Naive thymus-derived CD4-positive, alpha-beta T cell (primary cell): ENCODE results near the gene PTPRN2. TPM values are rescaled to one million over a fixed set of nuclear protein-coding genes. Genes with fewer than 3 reads are reported as not detected.
A peak's percentile ranks its signal among the peaks of the same experiment; 100 is the strongest.

Experiments
- ATAC-seq: fragments of 150-1000 bp; cut with Tn5 transposase; 2 replicates; pipeline ENCODE4 v1.10.0; 2021; ENCODE audit warnings: mild to moderate bottlenecking, moderate library complexity
- CTCF ChIA-PET: fragments of 350-600 bp; sonication (Branson Sonifier 250); formaldehyde crosslinking; loops from one replicate; lab custom pipeline; 2021; ENCODE audit warnings: antibody characterized with exemption; lab: Charles Lee
- POLR2A ChIA-PET: fragments of 350-600 bp; sonication (Branson Sonifier 250); formaldehyde crosslinking; loops from one replicate; lab custom pipeline; 2021; ENCODE audit warnings: antibody characterized with exemption, inconsistent platforms; lab: Charles Lee
- DNase-seq, 9 donors: peaks; one replicate each; pipeline versions ENCODE4 v3.0.0 to v3.0.0-alpha.2; 2020 to 2022; ENCODE audit warnings: mixed read lengths in 1 of 9
- H3K27ac ChIP-seq: one replicate; pipeline ENCODE4 v1.7.0; 2013; ENCODE audit warnings: mild to moderate bottlenecking, low read depth, low read length, moderate library complexity
- H3K27me3 ChIP-seq, 2 donors: one replicate each; pipeline ENCODE4 v1.7.0; 2013; ENCODE audit warnings: low read length in 2 of 2, mild to moderate bottlenecking in 2 of 2, moderate library complexity in 2 of 2; ENCODE audit not compliant: control insufficient read depth in 2 of 2, insufficient read depth in 2 of 2
- H3K36me3 ChIP-seq, 3 experiments: 1 replicate in 2 of 3; 2 replicates in 1 of 3; pipeline ENCODE4 v1.7.0; 2013; ENCODE audit warnings: low read length in 3 of 3, mild to moderate bottlenecking in 3 of 3, moderate library complexity in 1 of 3; ENCODE audit not compliant: insufficient read depth in 3 of 3, control insufficient read depth in 2 of 3
- H3K4me1 ChIP-seq, 2 donors: one replicate each; pipeline ENCODE4 v1.7.0; 2013; ENCODE audit warnings: low read length in 2 of 2, mild to moderate bottlenecking in 2 of 2, moderate library complexity in 1 of 2; ENCODE audit not compliant: control insufficient read depth in 2 of 2, insufficient read depth in 2 of 2
- H3K4me3 ChIP-seq: 2 replicates; pipeline ENCODE4 v1.7.0; 2013; ENCODE audit warnings: mild to moderate bottlenecking, low read length
- H3K9me3 ChIP-seq, 3 experiments: 1 replicate in 2 of 3; 2 replicates in 1 of 3; pipeline ENCODE4 v1.7.0; 2013; ENCODE audit warnings: low read length in 3 of 3; ENCODE audit not compliant: control insufficient read depth in 2 of 3
- H3K27ac Mint-ChIP-seq, 9 donors: one replicate each; pipeline ENCODE4 v1.8.0; 2020 to 2022; ENCODE audit warnings: mixed read lengths in 9 of 9, mild to moderate bottlenecking in 8 of 9, moderate library complexity in 5 of 9, inconsistent platforms in 2 of 9
- H3K27me3 Mint-ChIP-seq, 5 donors: one replicate each; pipeline ENCODE4 v1.8.0; 2021 to 2022; ENCODE audit warnings: mixed read lengths in 5 of 5, mild to moderate bottlenecking in 1 of 5
- H3K36me3 Mint-ChIP-seq, 5 donors: one replicate each; pipeline ENCODE4 v1.8.0; 2020 to 2022; ENCODE audit warnings: mixed read lengths in 5 of 5, mild to moderate bottlenecking in 3 of 5, inconsistent platforms in 1 of 5
- H3K4me1 Mint-ChIP-seq, 7 donors: one replicate each; pipeline ENCODE4 v1.8.0; 2020 to 2022; ENCODE audit warnings: mixed read lengths in 7 of 7, mild to moderate bottlenecking in 3 of 7, inconsistent platforms in 1 of 7
- H3K4me3 Mint-ChIP-seq, 10 donors: one replicate each; pipeline ENCODE4 v1.8.0; 2020 to 2022; ENCODE audit warnings: mild to moderate bottlenecking in 10 of 10, mixed read lengths in 10 of 10, moderate library complexity in 6 of 10, inconsistent platforms in 2 of 10
- H3K9me3 Mint-ChIP-seq, 11 donors: one replicate each; pipeline ENCODE4 v1.8.0; 2020 to 2022; ENCODE audit warnings: mixed read lengths in 11 of 11, mild to moderate bottlenecking in 4 of 11, inconsistent platforms in 1 of 11, moderate library complexity in 1 of 11
- intact Hi-C, 2 donors: fragments of 100-400 bp; cut with micrococcal nuclease; formaldehyde crosslinking; loops; one replicate each; pipeline ENCODE4 v1.15.1; 2023
- polyA plus RNA-seq, 2 donors: library from polyadenylated mRNA; unstranded; fragments of 300-500 nt; fragmentation: Illumina TruSeq; gene quantifications; one replicate each; pipeline ENCODE4 v1.2.3, GENCODE V29; 2021
- total RNA-seq, 6 experiments: library from RNA in 5 of 6; stranded (reverse) in 5 of 6; gene quantifications; 1 replicate in 5 of 6; 2 replicates in 1 of 6; pipeline ENCODE4 v1.2.3 and lab custom pipeline; 2021 to 2026

Gene PTPRN2
- total and polyA plus RNA-seq, 7 experiments from 2014 or later = 0.58 to 2.3 (median 1.4) TPM

GRCh38 chr7:157991761-157992160 is 595.9 kb downstream of the PTPRN2 start:
- H3K36me3 Mint-ChIP-seq = no peaks in the 10 kb centered on the region
- POLR2A ChIA-PET = no interaction called here
- no peak overlapping the region for H3K4me3 Mint-ChIP-seq
- DNase-seq = no peak
- no peak overlapping the region for H3K27ac Mint-ChIP-seq
- H3K4me1 ChIP-seq = no peaks in the 10 kb centered on the region
- no peaks in the 10 kb centered on the region for H3K27me3 ChIP-seq
- CTCF ChIA-PET = no interaction called here
- intact Hi-C loops = no loop called here
- no peaks in the 10 kb centered on the region for H3K36me3 ChIP-seq
- peaks cover 0 to 4% (median 0%) of the 10 kb centered on the region in 11 donors for H3K9me3 Mint-ChIP-seq
- no peak for ATAC-seq
- peaks cover 0 to 21% (median 0%) of the 10 kb centered on the region in 5 donors for H3K27me3 Mint-ChIP-seq
- H3K4me1 Mint-ChIP-seq = no peaks in the 10 kb centered on the region
- H3K9me3 ChIP-seq = peaks cover 0 to 9% (median 0%) of the 10 kb centered on the region in 3 experiments
- no peak overlapping the region for H3K27ac ChIP-seq
- no peak overlapping the region for H3K4me3 ChIP-seq

GRCh38 chr7:157991351-157991750 is 596.3 kb downstream of the PTPRN2 start:
- ChIA-PET CTCF (no interaction called here), POLR2A (no interaction called here)
- Histone ChIP-seq H3K4me3 (no peak overlapping the region), H3K27ac (no peak overlapping the region), H3K4me1 (no peaks in the 10 kb centered on the region), H3K9me3 (peaks cover 0 to 9% (median 0%) of the 10 kb centered on the region in 3 experiments), H3K36me3 (no peaks in the 10 kb centered on the region), H3K27me3 (no peaks in the 10 kb centered on the region)
- DNase-seq = no peak
- Mint-ChIP-seq H3K9me3 (peaks cover 0 to 4% (median 0%) of the 10 kb centered on the region in 11 donors), H3K36me3 (no peaks in the 10 kb centered on the region), H3K4me1 (no peaks in the 10 kb centered on the region), H3K27ac (no peak overlapping the region), H3K4me3 (no peak overlapping the region), H3K27me3 (peaks cover 0 to 21% (median 0%) of the 10 kb centered on the region in 5 donors)
- ATAC-seq = no peak
- intact Hi-C loops = no loop called here

GRCh38 chr7:157990881-157991250 is 596.8 kb downstream of the PTPRN2 start:
- Histone ChIP-seq H3K4me3 (no peak overlapping the region), H3K4me1 (no peaks in the 10 kb centered on the region), H3K27ac (no peak overlapping the region), H3K27me3 (no peaks in the 10 kb centered on the region), H3K9me3 (peaks cover 0 to 6% (median 0%) of the 10 kb centered on the region in 3 experiments), H3K36me3 (no peaks in the 10 kb centered on the region)
- H3K9me3 Mint-ChIP-seq = peaks cover 0 to 4% (median 0%) of the 10 kb centered on the region in 11 donors
- no peak overlapping the region for H3K27ac Mint-ChIP-seq
- no peaks in the 10 kb centered on the region for H3K4me1 Mint-ChIP-seq
- DNase-seq (no peak), ATAC-seq (no peak)
- no peaks in the 10 kb centered on the region for H3K36me3 Mint-ChIP-seq
- intact Hi-C loops = no loop called here
- H3K27me3 Mint-ChIP-seq = peaks cover 0 to 21% (median 0%) of the 10 kb centered on the region in 5 donors
- POLR2A ChIA-PET = no interaction called here
- no peak overlapping the region for H3K4me3 Mint-ChIP-seq
- CTCF ChIA-PET = no interaction called here

- no peaks in the 10 kb centered on the region for H3K4me1 Mint-ChIP-seq
- no peak overlapping the region for H3K27ac Mint-ChIP-seq
- peak overlapping the region in 1 of 10 donors; percentile 9 for H3K4me3 Mint-ChIP-seq
- no peaks in the 10 kb centered on the region for H3K36me3 Mint-ChIP-seq
- Histone ChIP-seq H3K27me3 (no peaks in the 10 kb centered on the region), H3K4me1 (no peaks in the 10 kb centered on the region), H3K27ac (no peak overlapping the region), H3K4me3 (no peak overlapping the region), H3K9me3 (peaks cover 0 to under 1% (median 0%) of the 10 kb centered on the region in 3 experiments), H3K36me3 (no peaks in the 10 kb centered on the region)
- ATAC-seq (peak; percentile 20), DNase-seq (no peak)
- H3K9me3 Mint-ChIP-seq = peaks cover 0 to under 1% (median 0%) of the 10 kb centered on the region in 11 donors
- intact Hi-C loops = no loop called here
- peaks cover 0 to 18% (median 0%) of the 10 kb centered on the region in 5 donors for H3K27me3 Mint-ChIP-seq
- CTCF ChIA-PET = no interaction called here
- POLR2A ChIA-PET = no interaction called here
Measured at GRCh38 chr7:157990226-157990880, 597.3 kb downstream of the PTPRN2 start.

GRCh38 chr7:157989589-157989988 is 598.0 kb downstream of the PTPRN2 start:
- DNase-seq (no peak), ATAC-seq (no peak)
- Mint-ChIP-seq H3K27me3 (peaks cover 0 to 13% (median 0%) of the 10 kb centered on the region in 5 donors), H3K9me3 (no peaks in the 10 kb centered on the region), H3K4me3 (no peak overlapping the region), H3K36me3 (no peaks in the 10 kb centered on the region), H3K27ac (no peak overlapping the region), H3K4me1 (peaks cover 0 to 2% (median 0%) of the 10 kb centered on the region in 7 donors)
- Histone ChIP-seq H3K4me1 (no peaks in the 10 kb centered on the region), H3K27ac (no peak overlapping the region), H3K4me3 (no peak overlapping the region), H3K27me3 (no peaks in the 10 kb centered on the region), H3K36me3 (no peaks in the 10 kb centered on the region), H3K9me3 (no peaks in the 10 kb centered on the region)
- intact Hi-C loops = no loop called here
- CTCF ChIA-PET = no interaction called here
- POLR2A ChIA-PET = no interaction called here

- Mint-ChIP-seq H3K4me1 (peaks cover 0 to 2% (median 0%) of the 10 kb centered on the region in 7 donors), H3K27ac (no peak overlapping the region), H3K36me3 (no peaks in the 10 kb centered on the region), H3K4me3 (no peak overlapping the region), H3K27me3 (peaks cover 0 to 6% (median 0%) of the 10 kb centered on the region in 5 donors), H3K9me3 (no peaks in the 10 kb centered on the region)
- DNase-seq (no peak), ATAC-seq (no peak)
- Histone ChIP-seq H3K27me3 (no peaks in the 10 kb centered on the region), H3K9me3 (no peaks in the 10 kb centered on the region), H3K27ac (no peak overlapping the region), H3K4me3 (no peak overlapping the region), H3K36me3 (no peaks in the 10 kb centered on the region), H3K4me1 (no peaks in the 10 kb centered on the region)
- ChIA-PET POLR2A (no interaction called here), CTCF (no interaction called here)
- intact Hi-C loops = no loop called here
Measured at GRCh38 chr7:157987906-157988305, 599.7 kb downstream of the PTPRN2 start.

- peaks cover 0 to 2% (median 0%) of the 10 kb centered on the region in 7 donors for H3K4me1 Mint-ChIP-seq
- ChIA-PET CTCF (no interaction called here), POLR2A (no interaction called here)
- peaks cover 0 to 6% (median 0%) of the 10 kb centered on the region in 5 donors for H3K27me3 Mint-ChIP-seq
- Histone ChIP-seq H3K36me3 (no peaks in the 10 kb centered on the region), H3K4me3 (no peak overlapping the region), H3K27ac (no peak overlapping the region), H3K9me3 (no peaks in the 10 kb centered on the region), H3K4me1 (no peaks in the 10 kb centered on the region), H3K27me3 (no peaks in the 10 kb centered on the region)
- ATAC-seq = no peak
- intact Hi-C loops = no loop called here
- no peak overlapping the region for H3K27ac Mint-ChIP-seq
- H3K36me3 Mint-ChIP-seq = no peaks in the 10 kb centered on the region
- no peaks in the 10 kb centered on the region for H3K9me3 Mint-ChIP-seq
- no peak for DNase-seq
- H3K4me3 Mint-ChIP-seq = no peak overlapping the region
Measured at GRCh38 chr7:157986051-157986450, 601.6 kb downstream of the PTPRN2 start.
